NCI-H187 treated with DMSO at 0.1 percent for 48 hours (cell line): ENCODE measurements around the gene RDX.

Experiments used
- DNase-seq: peaks from one replicate; lab custom pipeline; 2025; lab: John Stamatoyannopoulos, UW

RDX gene

DNA sequence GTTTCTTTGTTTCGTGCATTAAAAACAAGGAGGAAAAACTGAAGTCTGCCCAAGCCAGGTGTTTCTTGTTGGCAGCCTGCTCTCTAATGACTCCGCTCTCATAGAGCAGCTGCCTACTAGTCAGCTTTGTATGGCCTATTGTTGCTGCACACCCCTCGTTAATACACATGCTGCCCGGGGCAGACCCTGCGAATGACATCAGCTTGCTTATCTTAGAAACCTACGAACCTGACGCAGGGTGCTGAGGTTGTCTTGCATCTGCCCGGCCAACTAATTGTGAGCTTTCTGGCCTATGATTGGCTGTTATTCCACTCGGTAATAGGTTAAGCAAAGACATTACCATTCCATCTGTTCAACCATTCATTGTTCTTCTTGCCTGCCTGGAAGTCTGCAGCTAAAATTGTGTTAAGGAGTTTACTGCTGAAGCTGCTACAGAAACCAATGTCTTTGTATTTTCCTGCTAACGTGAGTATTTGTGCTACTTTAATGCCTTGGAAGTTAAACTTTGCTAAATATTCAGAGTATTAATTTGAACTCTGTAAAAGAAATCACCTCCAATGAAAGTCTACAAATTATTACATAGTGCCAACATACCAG lies 165.7 kb downstream of the RDX start:
- DNase-seq: peak; percentile 18

GRCh38 chr11:110128161-110128560 lies 168.3 kb downstream of the RDX start:
- DNase-seq: no peak

DNA sequence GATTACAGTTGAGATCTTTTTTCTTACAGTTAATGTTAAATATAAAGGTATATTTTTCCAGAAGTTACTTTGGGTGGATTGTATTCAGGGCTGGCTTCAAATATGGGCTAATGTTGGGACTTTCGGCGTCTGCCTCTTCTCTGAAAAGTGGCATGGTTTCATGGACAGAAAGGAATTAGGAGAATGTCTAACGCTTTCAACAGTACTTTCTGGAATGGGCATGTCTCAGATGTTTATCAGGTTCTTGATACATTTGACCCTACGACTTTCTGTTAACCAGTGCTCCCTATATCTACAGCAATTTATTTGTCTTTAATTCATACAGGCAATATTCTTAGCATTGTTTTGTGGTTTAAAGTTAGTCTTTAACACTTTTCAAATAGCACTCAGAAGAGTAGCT lies 169.5 kb downstream of the RDX start:
- no peak for DNase-seq

DNA sequence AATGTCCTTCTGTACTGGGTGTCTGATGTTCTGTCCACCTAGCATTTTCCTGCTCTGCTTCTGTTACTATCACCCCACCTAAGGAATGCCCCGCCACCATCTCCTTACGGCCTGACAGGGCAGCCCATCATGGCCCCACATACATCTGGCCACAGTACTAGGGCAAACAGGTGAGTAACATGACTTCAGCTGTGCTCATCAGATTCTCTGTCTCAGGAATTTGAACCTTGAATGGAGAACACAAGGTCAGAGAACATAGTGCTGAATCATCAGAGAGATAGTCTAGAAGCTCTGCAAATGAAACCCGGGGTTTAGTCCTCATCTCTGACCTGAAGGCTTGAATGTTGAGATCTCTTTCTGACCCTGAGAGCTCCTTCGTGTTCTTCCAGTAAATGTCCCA lies 170.8 kb downstream of the RDX start:
- no peak for DNase-seq
